ENCODE measurements around the gene ST6GALNAC2. TPM values are rescaled to one million over a fixed set of nuclear protein-coding genes. Genes with fewer than 3 reads are reported as not detected.

ST6GALNAC2 gene
- total RNA-seq, 4 donors from 2014 or later, result 8.7 to 17.8 (median 13.3) TPM

DNA sequence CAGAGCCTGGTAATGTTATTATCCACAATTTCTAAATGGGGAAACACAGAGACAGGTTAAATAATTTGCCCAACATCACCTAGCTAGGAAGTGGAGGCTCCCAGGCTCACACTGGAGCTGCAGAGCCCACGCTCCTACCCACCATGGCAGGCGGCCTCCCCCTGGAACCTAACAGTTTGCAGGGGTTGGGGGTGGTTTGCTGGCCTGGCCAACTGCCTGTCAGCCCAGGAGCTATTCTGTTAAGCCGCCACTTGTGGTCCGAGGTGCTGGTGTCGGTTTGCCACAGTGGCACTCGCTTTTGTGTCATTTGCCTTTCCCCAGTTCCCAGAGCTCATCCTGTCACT lies 42.2 kb downstream of the ST6GALNAC2 start:
- H3K27me3 ChIP-seq, result peaks cover 0 to 29% (median 4%) of the 10 kb centered on the region in 4 donors
- H3K36me3 ChIP-seq, result peaks cover 0 to 4% (median 0%) of the 10 kb centered on the region in 4 donors
- H3K4me3 ChIP-seq, result no peak overlapping the region
- no peaks in the 10 kb centered on the region for H3K9me3 ChIP-seq
- DNase-seq (ENCODE audit: extremely low spot score), result no peak
- intact Hi-C loops (cut with DNase I), result no loop called here
- TF ChIP-seq POLR2A (IDR thresholded peaks at IDR 0.05; ENCODE audit: low read depth) (no peak), EP300 (IDR thresholded peaks at IDR 0.05) (no peak), POLR2AphosphoS5 (IDR thresholded peaks at IDR 0.05) (no peak)
- TF ChIP-seq, protein P1, sequence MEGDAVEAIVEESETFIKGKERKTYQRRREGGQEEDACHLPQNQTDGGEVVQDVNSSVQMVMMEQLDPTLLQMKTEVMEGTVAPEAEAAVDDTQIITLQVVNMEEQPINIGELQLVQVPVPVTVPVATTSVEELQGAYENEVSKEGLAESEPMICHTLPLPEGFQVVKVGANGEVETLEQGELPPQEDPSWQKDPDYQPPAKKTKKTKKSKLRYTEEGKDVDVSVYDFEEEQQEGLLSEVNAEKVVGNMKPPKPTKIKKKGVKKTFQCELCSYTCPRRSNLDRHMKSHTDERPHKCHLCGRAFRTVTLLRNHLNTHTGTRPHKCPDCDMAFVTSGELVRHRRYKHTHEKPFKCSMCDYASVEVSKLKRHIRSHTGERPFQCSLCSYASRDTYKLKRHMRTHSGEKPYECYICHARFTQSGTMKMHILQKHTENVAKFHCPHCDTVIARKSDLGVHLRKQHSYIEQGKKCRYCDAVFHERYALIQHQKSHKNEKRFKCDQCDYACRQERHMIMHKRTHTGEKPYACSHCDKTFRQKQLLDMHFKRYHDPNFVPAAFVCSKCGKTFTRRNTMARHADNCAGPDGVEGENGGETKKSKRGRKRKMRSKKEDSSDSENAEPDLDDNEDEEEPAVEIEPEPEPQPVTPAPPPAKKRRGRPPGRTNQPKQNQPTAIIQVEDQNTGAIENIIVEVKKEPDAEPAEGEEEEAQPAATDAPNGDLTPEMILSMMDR (IDR thresholded peaks at IDR 0.05), result no peak
- no peak overlapping the region for H3K27ac ChIP-seq (replicated peaks in 1 of 4)
- H3K4me1 ChIP-seq, result peaks cover 60 to 85% (median 70%) of the 10 kb centered on the region in 4 donors
- 67% methylated on average over 5 of the region's 6 CpGs for WGBS

DNA sequence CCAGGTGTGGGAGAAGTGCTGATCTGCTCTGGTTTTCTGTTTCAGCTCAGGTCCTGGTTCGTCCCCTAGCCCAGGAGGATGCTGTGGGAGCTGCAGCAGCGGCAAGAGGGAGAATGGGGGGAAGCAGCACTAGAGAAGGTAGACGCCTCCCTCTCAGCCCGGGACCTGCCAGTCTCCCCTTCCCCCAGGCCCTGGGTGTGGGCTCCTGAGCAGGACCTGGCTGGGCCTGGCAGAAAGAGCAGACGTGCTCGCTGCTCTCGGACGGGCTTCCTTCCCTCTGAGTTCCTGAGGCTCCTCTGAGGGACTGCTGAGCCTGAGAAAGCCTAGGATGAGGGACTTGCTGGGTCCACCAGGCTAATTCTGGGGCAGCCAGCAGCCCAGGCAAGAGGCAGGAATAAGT lies 42.7 kb downstream of the ST6GALNAC2 start:
- peaks cover 64 to 89% (median 74%) of the 10 kb centered on the region in 4 donors for H3K4me1 ChIP-seq

DNA sequence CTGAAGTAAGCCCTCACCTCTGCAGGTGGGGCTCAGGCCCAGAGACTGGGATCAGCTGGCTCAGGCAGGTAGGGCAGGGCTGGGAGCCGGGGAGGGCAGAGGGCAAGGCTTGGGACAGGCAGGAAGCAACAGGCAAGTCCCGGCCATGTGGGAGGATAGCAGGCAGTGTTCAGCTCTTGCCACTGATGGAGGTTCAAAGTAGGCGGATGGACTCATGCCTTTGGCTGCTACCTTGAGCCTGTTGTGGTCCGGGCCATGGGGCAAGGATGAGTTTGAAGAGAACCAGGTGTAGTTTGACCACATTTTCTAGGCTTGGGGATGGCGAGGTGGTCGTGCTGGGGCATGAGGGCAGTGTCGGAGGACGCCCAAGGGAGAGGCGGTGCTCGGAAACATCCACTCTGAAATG lies 43.1 kb downstream of the ST6GALNAC2 start:
- no peak for DNase-seq (ENCODE audit: extremely low spot score)
- Histone ChIP-seq H3K4me3 (no peak overlapping the region), H3K4me1 (peaks cover 67 to 94% (median 78%) of the 10 kb centered on the region in 4 donors), H3K9me3 (no peaks in the 10 kb centered on the region), H3K27me3 (peaks cover 5 to 38% (median 8%) of the 10 kb centered on the region in 4 donors), H3K27ac (replicated peaks in 1 of 4) (no peak overlapping the region), H3K36me3 (peaks cover 0 to 4% (median 0%) of the 10 kb centered on the region in 4 donors)
- no peak for TF ChIP-seq EP300 (IDR thresholded peaks at IDR 0.05)
- TF ChIP-seq, protein P1 (IDR thresholded peaks at IDR 0.05), result no peak
- no peak for TF ChIP-seq POLR2AphosphoS5 (IDR thresholded peaks at IDR 0.05)
- intact Hi-C loops (cut with DNase I), result no loop called here
- WGBS, result 89% methylated on average over 10 of the region's 10 CpGs

More for the DNA sequence above, 42.7 kb downstream of the ST6GALNAC2 start:
- WGBS, result 87% methylated on average over 4 of the region's 8 CpGs
- TF ChIP-seq EP300 (IDR thresholded peaks at IDR 0.05) (no peak), POLR2A (IDR thresholded peaks at IDR 0.05; ENCODE audit: low read depth) (no peak), POLR2AphosphoS5 (IDR thresholded peaks at IDR 0.05) (no peak)
- TF ChIP-seq, protein P1 (IDR thresholded peaks at IDR 0.05), result no peak
- intact Hi-C loops (cut with DNase I), result no loop called here
- no peaks in the 10 kb centered on the region for H3K9me3 ChIP-seq
- H3K27me3 ChIP-seq, result peaks cover 4 to 33% (median 7%) of the 10 kb centered on the region in 4 donors
- H3K36me3 ChIP-seq, result peaks cover 0 to 4% (median 0%) of the 10 kb centered on the region in 4 donors
- H3K27ac ChIP-seq (replicated peaks in 1 of 4), result no peak overlapping the region
- DNase-seq (ENCODE audit: extremely low spot score), result no peak
- no peak overlapping the region for H3K4me3 ChIP-seq

DNA sequence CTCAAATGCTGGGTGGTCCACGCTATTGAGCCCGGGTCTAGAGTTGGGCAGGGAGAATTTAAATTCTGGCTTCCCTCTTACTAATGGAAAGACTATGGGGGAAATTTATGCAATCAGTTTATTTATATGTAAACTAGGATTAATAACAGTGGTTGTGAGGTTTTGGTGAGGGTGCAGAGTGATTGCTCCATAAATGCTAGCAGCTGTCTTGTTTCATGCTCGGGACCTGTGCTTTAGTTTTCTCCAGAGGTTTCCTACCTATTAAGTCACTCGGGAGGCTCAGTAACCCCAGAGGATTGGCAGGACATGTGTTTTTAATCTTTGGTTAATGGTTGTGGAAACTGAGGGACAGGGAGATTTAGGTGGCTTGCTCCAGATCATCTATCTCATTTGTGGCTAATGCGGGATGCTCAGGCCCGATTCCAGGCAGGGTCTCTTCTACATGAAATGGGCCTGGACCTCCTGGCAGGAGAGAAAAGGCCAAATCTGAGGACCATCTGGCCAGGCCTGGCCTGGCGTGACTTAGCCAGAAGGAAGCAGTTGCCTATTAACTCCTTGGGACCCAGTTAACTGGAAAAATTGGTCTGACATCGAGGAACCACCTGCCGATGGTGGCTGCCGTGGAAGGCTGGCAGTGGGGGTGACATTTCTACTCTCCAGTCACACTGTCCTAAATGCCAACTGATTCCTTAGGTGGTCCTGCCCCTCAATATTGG lies 43.8 kb downstream of the ST6GALNAC2 start:
- no peak overlapping the region for H3K27ac ChIP-seq (replicated peaks in 1 of 4)
- intact Hi-C loops (cut with DNase I), result no loop called here
- no peaks in the 10 kb centered on the region for H3K9me3 ChIP-seq
- DNase-seq (ENCODE audit: extremely low spot score), result no peak
- TF ChIP-seq POLR2AphosphoS5 (IDR thresholded peaks at IDR 0.05) (no peak), EP300 (IDR thresholded peaks at IDR 0.05) (no peak), POLR2A (IDR thresholded peaks at IDR 0.05; ENCODE audit: low read depth) (no peak)
- TF ChIP-seq, protein P1 (IDR thresholded peaks at IDR 0.05), result no peak
- H3K36me3 ChIP-seq, result peaks cover 0 to 4% (median 0%) of the 10 kb centered on the region in 4 donors
- 87% methylated on average over 10 of the region's 10 CpGs for WGBS
- H3K27me3 ChIP-seq, result peaks cover 5 to 42% (median 11%) of the 10 kb centered on the region in 4 donors
- no peak overlapping the region for H3K4me3 ChIP-seq
- peaks cover 63 to 94% (median 79%) of the 10 kb centered on the region in 4 donors for H3K4me1 ChIP-seq

All from esophagus muscularis mucosa (tissue), 4 donors.